ENCODE measurements around the gene DNA2.
"Not testable (repeated sequence)": the region's sequence is repeated elsewhere in the genome, so short reads cannot be mapped to it uniquely, and the experiment has no call there.

DNA sequence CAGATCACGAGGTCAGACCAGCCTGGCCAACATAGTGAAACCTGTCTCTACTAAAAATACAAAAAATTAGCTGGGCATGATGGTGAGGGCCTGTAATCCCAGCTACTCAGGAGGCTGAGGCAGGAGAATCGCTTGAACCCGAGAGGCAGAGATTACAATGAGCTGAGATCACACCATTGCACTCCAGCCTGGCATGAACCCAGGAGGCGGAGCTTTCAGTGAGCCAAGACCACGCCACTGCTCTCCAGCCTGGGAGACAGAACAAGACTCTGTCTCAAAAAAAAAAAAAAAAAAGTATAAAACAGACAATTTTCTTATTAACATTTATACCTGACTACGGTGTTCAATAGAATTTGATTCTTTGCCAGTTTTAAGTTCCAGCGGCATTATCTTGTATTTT lies 22.1 kb downstream of the DNA2 start:
- TF ChIP-seq CTCF, POLR2A (IDR thresholded peaks at IDR 0.05): not testable (repeated sequence)

All from heart left ventricle (tissue), 13 donors.